ENCODE measurements around the gene SLC46A1. TPM values are rescaled to one million over a fixed set of nuclear protein-coding genes. Genes with fewer than 3 reads are reported as not detected.

Gene SLC46A1
- total and polyA plus RNA-seq, 2 of the 8 experiments (the other 6 are each of a cell fraction or from before 2014, with no cell fraction given) = 5.3 to 8.7 TPM

- ChIA-PET CTCF (ENCODE audit: partially characterized antibody) (interaction anchor here (0.8 to 4.6 kb wide), 15 partner anchors 9 to 485 kb away, joined by 3 to 20 read pairs (median 4); partner anchors contain the start of genes IFT20, POLDIP2, SLC13A2 and SLC46A1), POLR2A (ENCODE audit: partially characterized antibody) (interaction anchor here (0.6 to 12.7 kb wide), 8 partner anchors 11 to 44 kb away, joined by 3 to 103 read pairs (median 4); partner anchors contain the start of genes IFT20, POLDIP2 and TNFAIP1)
- peaks cover 9 to 19% (median 19%) of the 10 kb centered on the region in 4 experiments for H3K27me3 ChIP-seq (replicated peaks in 1 of 4; ENCODE audit: control insufficient read depth in 3 of 4, extremely low read depth in 1 of 4, insufficient read depth in 3 of 4, low read length in 3 of 4)
- peak within 1 kb of the TSS; percentile 0 to 79 (median 26); a peak in 5 of 8 replicates for H3K4me3 ChIP-seq (ENCODE audit: extremely low read depth in 1 of 4, insufficient read depth in 2 of 4, low read depth in 3 of 4, low read length in 4 of 4)
- H3K18ac ChIP-seq (ENCODE audit: extremely low read depth, low read length) = no peak within 1 kb of the TSS
- H4K20me1 ChIP-seq (replicated peaks in 1 of 2; ENCODE audit: control insufficient read depth in 1 of 2, insufficient read depth in 2 of 2, low read length in 2 of 2) = peaks cover 2 to 12% of the 10 kb centered on the region in 2 experiments
- 68% methylated on average over 8 of the region's 8 CpGs; no CpG with 5 or more reads in 1 of the 2 experiments for WGBS, 2 experiments (ENCODE audit: extremely low coverage in 1 of 2, insufficient coverage in 1 of 2, insufficient read length in 1 of 2, insufficient replicate concordance in 2 of 2, low coverage in 1 of 2, low lambda C conversion rate in 2 of 2, missing lambda C conversion rate in 1 of 2)
- H4K91ac ChIP-seq (replicated peaks; ENCODE audit: insufficient read length, low read length) = no peak within 1 kb of the TSS
- H2BK12ac ChIP-seq (ENCODE audit: low read depth, low read length) = peak within 1 kb of the TSS; percentile 50; the same call in 1 of the 2 replicates
- H2AFZ ChIP-seq (ENCODE audit: low read length) = no peak within 1 kb of the TSS; the same call in 1 of the 2 replicates
- H4K8ac ChIP-seq (ENCODE audit: extremely low read depth, insufficient read depth, low read length) = no peak within 1 kb of the TSS
- peak within 1 kb of the TSS; percentile 59 for H2AK5ac ChIP-seq (ENCODE audit: low read depth, low read length)
- TF ChIP-seq MAX (IDR thresholded peaks at IDR 0.05) (no peak), RAD21 (IDR thresholded peaks at IDR 0.05 in 1 of 2, conservative IDR thresholded peaks at IDR 0.05 in 1 of 2; ENCODE audit: low read depth in 2 of 2, low read length in 2 of 2) (peak in 1 of 2 experiments; percentile 27; a peak in 2 of 4 replicates), JUN (IDR thresholded peaks at IDR 0.05; ENCODE audit: low read depth, low read length) (no peak), KDM4A (IDR thresholded peaks at IDR 0.05; ENCODE audit: low read depth, low read length, severe bottlenecking) (no peak), JUND (IDR thresholded peaks at IDR 0.05; ENCODE audit: low read length) (no peak), TEAD4 (IDR thresholded peaks at IDR 0.05; ENCODE audit: low read depth, low read length) (peak; percentile 81)
- TF ChIP-seq, protein P1, sequence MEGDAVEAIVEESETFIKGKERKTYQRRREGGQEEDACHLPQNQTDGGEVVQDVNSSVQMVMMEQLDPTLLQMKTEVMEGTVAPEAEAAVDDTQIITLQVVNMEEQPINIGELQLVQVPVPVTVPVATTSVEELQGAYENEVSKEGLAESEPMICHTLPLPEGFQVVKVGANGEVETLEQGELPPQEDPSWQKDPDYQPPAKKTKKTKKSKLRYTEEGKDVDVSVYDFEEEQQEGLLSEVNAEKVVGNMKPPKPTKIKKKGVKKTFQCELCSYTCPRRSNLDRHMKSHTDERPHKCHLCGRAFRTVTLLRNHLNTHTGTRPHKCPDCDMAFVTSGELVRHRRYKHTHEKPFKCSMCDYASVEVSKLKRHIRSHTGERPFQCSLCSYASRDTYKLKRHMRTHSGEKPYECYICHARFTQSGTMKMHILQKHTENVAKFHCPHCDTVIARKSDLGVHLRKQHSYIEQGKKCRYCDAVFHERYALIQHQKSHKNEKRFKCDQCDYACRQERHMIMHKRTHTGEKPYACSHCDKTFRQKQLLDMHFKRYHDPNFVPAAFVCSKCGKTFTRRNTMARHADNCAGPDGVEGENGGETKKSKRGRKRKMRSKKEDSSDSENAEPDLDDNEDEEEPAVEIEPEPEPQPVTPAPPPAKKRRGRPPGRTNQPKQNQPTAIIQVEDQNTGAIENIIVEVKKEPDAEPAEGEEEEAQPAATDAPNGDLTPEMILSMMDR (IDR thresholded peaks at IDR 0.05; ENCODE audit: control extremely low read depth in 1 of 3, insufficient read depth in 1 of 3, low read depth in 1 of 3, low read length in 3 of 3) = peak in 1 of 3 experiments; percentile 12; a peak in 1 of 4 replicates
- no peak within 1 kb of the TSS for H4K5ac ChIP-seq (ENCODE audit: insufficient read length, low read depth, low read length)
- H3K9ac ChIP-seq (replicated peaks in 1 of 4; ENCODE audit: extremely low read depth in 1 of 4, low read depth in 3 of 4, low read length in 3 of 4) = no peak within 1 kb of the TSS; a peak in 1 of 7 replicates
- peak within 1 kb of the TSS; percentile 62 to 89 for H3K4me2 ChIP-seq (ENCODE audit: insufficient read depth in 1 of 2, low read depth in 2 of 2, low read length in 2 of 2)
- H3K14ac ChIP-seq (ENCODE audit: insufficient read length) = no peak within 1 kb of the TSS
- H3K9me3 ChIP-seq (ENCODE audit: insufficient read depth in 2 of 2, low read depth in 1 of 2, low read length in 1 of 2) = no peaks in the 10 kb centered on the region
- 0 out of 2 replicates have a peak within 1 kb of the TSS, but pooled peaks have one; percentile 1 for H2BK5ac ChIP-seq (ENCODE audit: low read depth, low read length)
- H3K36me3 ChIP-seq (ENCODE audit: control insufficient read depth in 2 of 4, insufficient read depth in 4 of 4, low read length in 3 of 4) = no peaks in the 10 kb centered on the region
- no peak within 1 kb of the TSS for H3K27ac ChIP-seq (ENCODE audit: low read depth, low read length)
- H2BK120ac ChIP-seq (replicated peaks; ENCODE audit: low read depth, low read length) = no peak within 1 kb of the TSS
- H2BK15ac ChIP-seq (ENCODE audit: low read length) = 0 out of 2 replicates have a peak within 1 kb of the TSS, but pooled peaks have one; percentile 19
- H3K23ac ChIP-seq (ENCODE audit: insufficient read length) = no peak within 1 kb of the TSS
- H3K79me2 ChIP-seq (ENCODE audit: control insufficient read depth in 1 of 2, insufficient read depth in 2 of 2, low read length in 2 of 2) = no peaks in the 10 kb centered on the region
- no peak within 1 kb of the TSS for H3K56ac ChIP-seq (replicated peaks; ENCODE audit: insufficient read length, low read depth, low read length)
- H3K79me1 ChIP-seq (ENCODE audit: low read depth, low read length) = no peaks in the 10 kb centered on the region; the same call in 1 of the 2 replicates
- H2BK20ac ChIP-seq (ENCODE audit: low read length) = no peak within 1 kb of the TSS
- FAIRE-seq = no peak
- H3K4ac ChIP-seq (replicated peaks; ENCODE audit: insufficient read length, low read depth, low read length) = no peak within 1 kb of the TSS
- DNase-seq (ENCODE audit: low read depth in 1 of 2, low spot score in 2 of 2) = no peak
- H3K23me2 ChIP-seq (ENCODE audit: low read depth, low read length) = peaks cover 16% of the 10 kb centered on the region; the same call in 1 of the 2 replicates
- peaks cover 3 to 16% (median 9%) of the 10 kb centered on the region in 4 experiments; a peak in 6 of 7 replicates for H3K4me1 ChIP-seq (replicated peaks in 1 of 4; ENCODE audit: control insufficient read depth in 3 of 4, insufficient read depth in 4 of 4, low read length in 3 of 4)
Measured at GRCh38 chr17:28370035-28370743, 35.8 kb downstream of the SLC46A1 start, which contains the start of gene VTN. TSS of gene VTN (minus strand) at chr17:28370307. CDS start at chr17:28370203, 104 bp downstream.
